ENCODE data around the gene CBX1. TPM values are rescaled to one million over a fixed set of nuclear protein-coding genes. Genes with fewer than 3 reads are reported as not detected.
A peak's percentile ranks its signal among the peaks of the same experiment; 100 is the strongest.

Gene CBX1
- total and polyA plus RNA-seq, 10 of the 15 experiments (the other 5 are each of a cell fraction or from before 2014, with no cell fraction given), result 11.8 to 99.2 (median 43.5) TPM

DNA sequence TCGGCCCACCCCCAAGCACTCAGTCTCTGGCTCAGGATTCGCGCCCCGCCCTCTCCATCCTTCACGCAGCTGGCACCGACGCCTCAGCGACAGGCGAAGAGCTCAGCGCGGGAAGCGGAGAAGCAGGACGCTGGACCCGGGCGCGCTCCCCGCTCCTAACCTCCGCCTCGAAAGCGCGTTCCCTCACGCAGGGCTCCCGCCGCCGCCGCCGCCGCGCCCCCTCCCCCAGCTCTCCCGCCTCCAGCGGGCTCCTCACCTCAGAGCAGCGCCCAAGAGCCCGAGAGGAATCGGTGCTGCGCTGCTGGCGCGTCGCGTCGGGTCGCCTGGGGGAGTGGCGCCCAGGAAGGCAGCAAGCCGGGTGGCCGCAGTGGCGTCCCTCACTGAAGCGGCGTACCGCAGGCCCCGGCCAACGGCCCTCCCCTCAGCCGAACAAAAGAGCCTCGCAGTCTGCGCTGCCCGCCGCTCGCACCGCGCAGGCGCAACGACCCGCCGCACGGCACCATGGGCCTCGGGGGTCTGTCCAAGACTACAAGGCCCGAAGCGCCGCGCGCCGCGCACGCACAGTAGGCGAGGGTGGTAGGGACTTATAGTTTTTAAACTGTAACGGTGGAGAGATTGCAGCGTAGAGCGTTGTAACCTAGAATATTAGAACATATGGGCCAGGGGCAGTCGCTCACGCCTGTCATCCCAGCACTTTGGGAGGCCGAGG, at the start of gene CBX1 (continued):
- TF ChIP-seq, protein P1, sequence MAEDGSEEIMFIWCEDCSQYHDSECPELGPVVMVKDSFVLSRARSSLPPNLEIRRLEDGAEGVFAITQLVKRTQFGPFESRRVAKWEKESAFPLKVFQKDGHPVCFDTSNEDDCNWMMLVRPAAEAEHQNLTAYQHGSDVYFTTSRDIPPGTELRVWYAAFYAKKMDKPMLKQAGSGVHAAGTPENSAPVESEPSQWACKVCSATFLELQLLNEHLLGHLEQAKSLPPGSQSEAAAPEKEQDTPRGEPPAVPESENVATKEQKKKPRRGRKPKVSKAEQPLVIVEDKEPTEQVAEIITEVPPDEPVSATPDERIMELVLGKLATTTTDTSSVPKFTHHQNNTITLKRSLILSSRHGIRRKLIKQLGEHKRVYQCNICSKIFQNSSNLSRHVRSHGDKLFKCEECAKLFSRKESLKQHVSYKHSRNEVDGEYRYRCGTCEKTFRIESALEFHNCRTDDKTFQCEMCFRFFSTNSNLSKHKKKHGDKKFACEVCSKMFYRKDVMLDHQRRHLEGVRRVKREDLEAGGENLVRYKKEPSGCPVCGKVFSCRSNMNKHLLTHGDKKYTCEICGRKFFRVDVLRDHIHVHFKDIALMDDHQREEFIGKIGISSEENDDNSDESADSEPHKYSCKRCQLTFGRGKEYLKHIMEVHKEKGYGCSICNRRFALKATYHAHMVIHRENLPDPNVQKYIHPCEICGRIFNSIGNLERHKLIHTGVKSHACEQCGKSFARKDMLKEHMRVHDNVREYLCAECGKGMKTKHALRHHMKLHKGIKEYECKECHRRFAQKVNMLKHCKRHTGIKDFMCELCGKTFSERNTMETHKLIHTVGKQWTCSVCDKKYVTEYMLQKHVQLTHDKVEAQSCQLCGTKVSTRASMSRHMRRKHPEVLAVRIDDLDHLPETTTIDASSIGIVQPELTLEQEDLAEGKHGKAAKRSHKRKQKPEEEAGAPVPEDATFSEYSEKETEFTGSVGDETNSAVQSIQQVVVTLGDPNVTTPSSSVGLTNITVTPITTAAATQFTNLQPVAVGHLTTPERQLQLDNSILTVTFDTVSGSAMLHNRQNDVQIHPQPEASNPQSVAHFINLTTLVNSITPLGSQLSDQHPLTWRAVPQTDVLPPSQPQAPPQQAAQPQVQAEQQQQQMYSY (CRISPR knock-in tag; IDR thresholded peaks at IDR 0.05), result no peak
- TF ChIP-seq, protein P2, sequence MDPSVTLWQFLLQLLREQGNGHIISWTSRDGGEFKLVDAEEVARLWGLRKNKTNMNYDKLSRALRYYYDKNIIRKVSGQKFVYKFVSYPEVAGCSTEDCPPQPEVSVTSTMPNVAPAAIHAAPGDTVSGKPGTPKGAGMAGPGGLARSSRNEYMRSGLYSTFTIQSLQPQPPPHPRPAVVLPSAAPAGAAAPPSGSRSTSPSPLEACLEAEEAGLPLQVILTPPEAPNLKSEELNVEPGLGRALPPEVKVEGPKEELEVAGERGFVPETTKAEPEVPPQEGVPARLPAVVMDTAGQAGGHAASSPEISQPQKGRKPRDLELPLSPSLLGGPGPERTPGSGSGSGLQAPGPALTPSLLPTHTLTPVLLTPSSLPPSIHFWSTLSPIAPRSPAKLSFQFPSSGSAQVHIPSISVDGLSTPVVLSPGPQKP (IDR thresholded peaks at IDR 0.05; ENCODE audit: low read depth, low read length), result no peak
- TF ChIP-seq, protein P3, sequence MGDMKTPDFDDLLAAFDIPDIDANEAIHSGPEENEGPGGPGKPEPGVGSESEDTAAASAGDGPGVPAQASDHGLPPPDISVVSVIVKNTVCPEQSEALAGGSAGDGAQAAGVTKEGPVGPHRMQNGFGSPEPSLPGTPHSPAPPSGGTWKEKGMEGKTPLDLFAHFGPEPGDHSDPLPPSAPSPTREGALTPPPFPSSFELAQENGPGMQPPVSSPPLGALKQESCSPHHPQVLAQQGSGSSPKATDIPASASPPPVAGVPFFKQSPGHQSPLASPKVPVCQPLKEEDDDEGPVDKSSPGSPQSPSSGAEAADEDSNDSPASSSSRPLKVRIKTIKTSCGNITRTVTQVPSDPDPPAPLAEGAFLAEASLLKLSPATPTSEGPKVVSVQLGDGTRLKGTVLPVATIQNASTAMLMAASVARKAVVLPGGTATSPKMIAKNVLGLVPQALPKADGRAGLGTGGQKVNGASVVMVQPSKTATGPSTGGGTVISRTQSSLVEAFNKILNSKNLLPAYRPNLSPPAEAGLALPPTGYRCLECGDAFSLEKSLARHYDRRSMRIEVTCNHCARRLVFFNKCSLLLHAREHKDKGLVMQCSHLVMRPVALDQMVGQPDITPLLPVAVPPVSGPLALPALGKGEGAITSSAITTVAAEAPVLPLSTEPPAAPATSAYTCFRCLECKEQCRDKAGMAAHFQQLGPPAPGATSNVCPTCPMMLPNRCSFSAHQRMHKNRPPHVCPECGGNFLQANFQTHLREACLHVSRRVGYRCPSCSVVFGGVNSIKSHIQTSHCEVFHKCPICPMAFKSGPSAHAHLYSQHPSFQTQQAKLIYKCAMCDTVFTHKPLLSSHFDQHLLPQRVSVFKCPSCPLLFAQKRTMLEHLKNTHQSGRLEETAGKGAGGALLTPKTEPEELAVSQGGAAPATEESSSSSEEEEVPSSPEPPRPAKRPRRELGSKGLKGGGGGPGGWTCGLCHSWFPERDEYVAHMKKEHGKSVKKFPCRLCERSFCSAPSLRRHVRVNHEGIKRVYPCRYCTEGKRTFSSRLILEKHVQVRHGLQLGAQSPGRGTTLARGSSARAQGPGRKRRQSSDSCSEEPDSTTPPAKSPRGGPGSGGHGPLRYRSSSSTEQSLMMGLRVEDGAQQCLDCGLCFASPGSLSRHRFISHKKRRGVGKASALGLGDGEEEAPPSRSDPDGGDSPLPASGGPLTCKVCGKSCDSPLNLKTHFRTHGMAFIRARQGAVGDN (IDR thresholded peaks at IDR 0.05), result peak; percentile 50; the same call in 1 of the 2 replicates
- no peak for TF ChIP-seq TBL1XR1 (IDR thresholded peaks at IDR 0.05; ENCODE audit: low read depth, low read length)
- TF ChIP-seq ZSCAN29 (IDR thresholded peaks at IDR 0.05), result no peak
- peak; percentile 8 for TF ChIP-seq RELA (IDR thresholded peaks at IDR 0.05; ENCODE audit: borderline replicate concordance, partially characterized antibody)
- TF ChIP-seq ZNF24 (IDR thresholded peaks at IDR 0.05), result peak; percentile 24; the same call in 1 of the 2 replicates
- TF ChIP-seq, protein P4, sequence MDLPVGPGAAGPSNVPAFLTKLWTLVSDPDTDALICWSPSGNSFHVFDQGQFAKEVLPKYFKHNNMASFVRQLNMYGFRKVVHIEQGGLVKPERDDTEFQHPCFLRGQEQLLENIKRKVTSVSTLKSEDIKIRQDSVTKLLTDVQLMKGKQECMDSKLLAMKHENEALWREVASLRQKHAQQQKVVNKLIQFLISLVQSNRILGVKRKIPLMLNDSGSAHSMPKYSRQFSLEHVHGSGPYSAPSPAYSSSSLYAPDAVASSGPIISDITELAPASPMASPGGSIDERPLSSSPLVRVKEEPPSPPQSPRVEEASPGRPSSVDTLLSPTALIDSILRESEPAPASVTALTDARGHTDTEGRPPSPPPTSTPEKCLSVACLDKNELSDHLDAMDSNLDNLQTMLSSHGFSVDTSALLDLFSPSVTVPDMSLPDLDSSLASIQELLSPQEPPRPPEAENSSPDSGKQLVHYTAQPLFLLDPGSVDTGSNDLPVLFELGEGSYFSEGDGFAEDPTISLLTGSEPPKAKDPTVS (IDR thresholded peaks at IDR 0.05; ENCODE audit: low read depth, low read length), result no peak
- TF ChIP-seq SREBF2 (IDR thresholded peaks at IDR 0.05; ENCODE audit: low read length), result no peak
- TF ChIP-seq TCF12 (IDR thresholded peaks at IDR 0.05; ENCODE audit: low read depth, low read length), result peak; percentile 41; the same call in 1 of the 2 replicates
- TF ChIP-seq EP300 (IDR thresholded peaks at IDR 0.05; ENCODE audit: borderline replicate concordance in 1 of 2, control insufficient read depth in 1 of 2, low read depth in 2 of 2, low read length in 2 of 2), result no peak
- no peak for TF ChIP-seq POLR2AphosphoS2 (IDR thresholded peaks at IDR 0.05; ENCODE audit: low read depth, low read length)
- peak; percentile 84 for TF ChIP-seq GATAD2B (conservative IDR thresholded peaks at IDR 0.05; ENCODE audit: low read depth)
- TF ChIP-seq YBX1 (IDR thresholded peaks at IDR 0.05), result no peak
- TF ChIP-seq FOXM1 (IDR thresholded peaks at IDR 0.05; ENCODE audit: low read depth, low read length), result no peak
- TF ChIP-seq ASH2L (IDR thresholded peaks at IDR 0.05; ENCODE audit: borderline replicate concordance, low read depth), result no peak
- TF ChIP-seq STAT1 (conservative IDR thresholded peaks at IDR 0.05), result peak; percentile 93
- no peak for TF ChIP-seq ZNF274 (IDR thresholded peaks at IDR 0.05; ENCODE audit: insufficient read depth, insufficient read length)
- no peak for TF ChIP-seq JUNB (IDR thresholded peaks at IDR 0.05)
- TF ChIP-seq MYC (IDR thresholded peaks at IDR 0.05; ENCODE audit: insufficient read depth, insufficient read length, insufficient replicate concordance, low read length, severe bottlenecking), result no peak
